Stimulated activated CD4-positive, alpha-beta T cell treated with anti-CD3 and anti-CD28 coated beads, Interleukin-15, amount 100 ng/mL, for 24 hours (primary cell): Measurements from ENCODE around the gene PRAMEF20.

Experiments used
- DNase-seq: peaks from one replicate; pipeline ENCODE4 v3.0.0-alpha.2; 2020

The PRAMEF20 gene

DNA sequence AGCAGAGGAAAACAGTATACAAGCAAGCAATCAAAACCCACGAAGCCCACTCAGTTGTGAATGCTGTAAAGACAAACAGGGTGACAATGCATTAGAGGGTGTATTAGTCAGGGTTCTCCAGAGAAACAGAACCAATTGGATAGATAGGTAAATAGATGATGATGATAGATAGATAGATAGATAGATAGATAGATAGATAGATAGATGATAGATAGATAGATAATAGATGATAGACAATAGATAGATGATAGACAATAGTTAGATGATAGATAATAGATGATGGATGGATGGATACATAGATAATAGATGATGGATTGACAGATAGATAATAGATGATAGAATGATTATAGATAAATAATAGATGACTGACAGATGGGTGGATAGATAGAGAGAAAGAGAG, 55.3 kb downstream of the PRAMEF20 start:
- no peak for DNase-seq

DNA sequence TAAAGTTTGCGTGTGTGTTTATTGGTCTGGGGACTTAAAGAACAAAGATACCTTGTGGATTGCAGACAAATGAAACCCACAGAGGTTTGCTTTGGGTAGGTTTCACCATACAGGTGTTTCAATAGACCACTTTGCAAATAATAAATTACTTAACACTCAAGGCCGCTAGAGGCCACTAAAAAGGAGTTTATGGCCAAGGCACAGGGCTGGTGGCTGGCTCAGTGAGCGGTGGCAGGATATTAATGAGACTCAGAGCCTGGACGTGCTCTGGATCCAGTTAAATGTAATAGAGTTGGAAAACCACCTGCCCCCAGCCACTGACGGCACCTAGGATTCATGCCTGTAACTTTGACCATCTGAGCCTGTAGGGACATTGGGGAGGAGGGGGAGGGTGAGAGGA, 59.1 kb downstream of the PRAMEF20 start:
- no peak for DNase-seq
